GM18868 (cell line): ENCODE results near the gene ZNF677.
A peak's percentile ranks its signal among the peaks of the same experiment; 100 is the strongest.
"Not testable (repeated sequence)": the region's sequence is repeated elsewhere in the genome, so short reads cannot be mapped to it uniquely, and the experiment has no call there.

Experiments used
- ATAC-seq: cut with Tn5 transposase; IDR thresholded peaks from one replicate; pipeline ENCODE4 v1.9.1; 2021; ENCODE audit warnings: mild to moderate bottlenecking, moderate library complexity; ENCODE audit not compliant: unreplicated experiment

Gene ZNF677

GRCh38 chr19:53193535-53194222, 61.0 kb downstream of the ZNF677 start:
- ATAC-seq: no peak

GRCh38 chr19:53192771-53193534, 61.7 kb downstream of the ZNF677 start, which contains the start of gene ZNF665:
TSS of gene ZNF665 (minus strand) at chr19:53193358. CDS start at chr19:53182898, 10,460 bp downstream.
- peak; percentile 76 for ATAC-seq

- no peak for ATAC-seq
Observed at GRCh38 chr19:53190253-53190652, 64.4 kb downstream of the ZNF677 start.

- ATAC-seq: not testable (repeated sequence)
Observed at GRCh38 chr19:53189691-53190198, 64.9 kb downstream of the ZNF677 start.
